Measurements from ENCODE around the gene COL4A4.

DNA sequence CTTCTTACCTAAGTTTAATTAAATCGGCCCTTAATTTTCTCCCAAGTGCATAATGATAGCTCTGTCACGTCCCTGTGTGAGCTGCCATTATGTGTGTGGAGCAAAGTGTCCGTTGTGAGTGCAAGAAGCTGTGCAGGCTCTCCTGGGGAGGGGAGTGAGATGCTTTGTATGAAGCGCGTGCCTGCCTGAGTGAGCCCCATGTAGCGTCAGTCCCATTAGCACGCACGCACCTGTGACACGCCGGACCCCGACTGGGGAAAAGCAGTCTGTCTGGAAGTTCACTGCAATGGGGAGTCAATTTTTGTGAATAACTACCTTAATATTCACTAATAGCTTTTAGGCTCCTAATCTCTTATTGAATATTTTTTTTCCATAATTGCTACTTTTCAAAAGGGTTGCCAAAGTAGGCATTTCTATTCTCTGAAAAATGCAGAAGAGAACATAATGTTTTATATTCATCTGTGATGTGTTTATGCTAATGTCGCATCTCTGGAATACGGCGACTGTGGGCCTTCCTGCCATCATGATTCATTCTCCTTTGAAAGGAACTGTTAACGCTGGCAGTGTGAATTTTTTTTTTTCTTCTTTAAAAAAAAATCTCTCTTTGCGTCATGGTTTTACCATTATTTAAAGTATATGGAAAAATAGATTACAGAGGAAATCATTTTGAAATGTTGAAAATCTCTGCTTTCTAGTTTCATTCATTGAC is 157.7 kb downstream of the COL4A4 start:
- no peak for TF ChIP-seq POLR2A (IDR thresholded peaks at IDR 0.05)
- TF ChIP-seq, protein P1, sequence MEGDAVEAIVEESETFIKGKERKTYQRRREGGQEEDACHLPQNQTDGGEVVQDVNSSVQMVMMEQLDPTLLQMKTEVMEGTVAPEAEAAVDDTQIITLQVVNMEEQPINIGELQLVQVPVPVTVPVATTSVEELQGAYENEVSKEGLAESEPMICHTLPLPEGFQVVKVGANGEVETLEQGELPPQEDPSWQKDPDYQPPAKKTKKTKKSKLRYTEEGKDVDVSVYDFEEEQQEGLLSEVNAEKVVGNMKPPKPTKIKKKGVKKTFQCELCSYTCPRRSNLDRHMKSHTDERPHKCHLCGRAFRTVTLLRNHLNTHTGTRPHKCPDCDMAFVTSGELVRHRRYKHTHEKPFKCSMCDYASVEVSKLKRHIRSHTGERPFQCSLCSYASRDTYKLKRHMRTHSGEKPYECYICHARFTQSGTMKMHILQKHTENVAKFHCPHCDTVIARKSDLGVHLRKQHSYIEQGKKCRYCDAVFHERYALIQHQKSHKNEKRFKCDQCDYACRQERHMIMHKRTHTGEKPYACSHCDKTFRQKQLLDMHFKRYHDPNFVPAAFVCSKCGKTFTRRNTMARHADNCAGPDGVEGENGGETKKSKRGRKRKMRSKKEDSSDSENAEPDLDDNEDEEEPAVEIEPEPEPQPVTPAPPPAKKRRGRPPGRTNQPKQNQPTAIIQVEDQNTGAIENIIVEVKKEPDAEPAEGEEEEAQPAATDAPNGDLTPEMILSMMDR (IDR thresholded peaks at IDR 0.05) = no peak
- TF ChIP-seq POLR2AphosphoS5 (IDR thresholded peaks at IDR 0.05; ENCODE audit: insufficient read depth in 1 of 2, low read depth in 1 of 2) = no peak

Measured in vagina (tissue), 2 donors.